Motor neuron (in vitro differentiated cells): ENCODE results near the gene MXD4. TPM values are rescaled to one million over a fixed set of nuclear protein-coding genes. Genes with fewer than 3 reads are reported as not detected.

ENCODE experiments used
- ATAC-seq, 8 experiments: fragments of 200-7000 bp; cut with Tn5 transposase; replicated peaks in 6 of 8; 2 replicates each; pipeline ENCODE4 v1.8.0; 2021; ENCODE audit warnings: mild to moderate bottlenecking in 8 of 8, moderate library complexity in 8 of 8
- H3K27ac ChIP-seq, 2 donors: fragments of 250-450 bp; sonication (Bioruptor Pico); 2 replicates each; pipeline ENCODE4 v1.9.0; 2021; ENCODE audit warnings: antibody characterized with exemption in 2 of 2, mild to moderate bottlenecking in 2 of 2, moderate library complexity in 1 of 2
- H3K4me1 ChIP-seq, 2 donors: fragments of 250-450 bp; sonication (Bioruptor Pico); replicated peaks in 1 of 2; 2 replicates each; pipeline ENCODE4 v1.6.1; 2021; ENCODE audit warnings: antibody characterized with exemption in 2 of 2, mild to moderate bottlenecking in 2 of 2, moderate library complexity in 1 of 2
- H3K4me3 ChIP-seq, 5 donors: fragments of 250-450 bp; sonication (Bioruptor Pico); 2 replicates each; pipeline ENCODE4 v1.9.0; 2021; ENCODE audit warnings: antibody characterized with exemption in 5 of 5, mild to moderate bottlenecking in 5 of 5, moderate library complexity in 4 of 5
- WGBS, 10 experiments: fragments of 450-650 bp; shearing (Covaris generic); methylation state at CpG; one replicate each; pipeline ENCODE4 v1.0.0; 2022; 5-methylcytosine and 5-hydroxymethylcytosine counted together
- in situ Hi-C, 9 experiments: fragments of 400-800 bp; cut with MboI; loops; one replicate each; pipeline ENCODE4 v1.15.0; 2021; ENCODE audit warnings: low sequenced_read_pairs in 9 of 9, low pct_unique_long_range_greater_than_20kb in 2 of 9; ENCODE audit not compliant: unreplicated experiment in 9 of 9
- total RNA-seq, 8 experiments: library from RNA; unstranded; fragments of 300-600 nt; gene quantifications; 2 replicates each; pipeline versions ENCODE4 v1.2.3 to v1.2.4, GENCODE V29; 2022

The MXD4 gene
- total RNA-seq, 8 experiments from 2014 or later: 12.8 to 53.6 (median 36.2) TPM

DNA sequence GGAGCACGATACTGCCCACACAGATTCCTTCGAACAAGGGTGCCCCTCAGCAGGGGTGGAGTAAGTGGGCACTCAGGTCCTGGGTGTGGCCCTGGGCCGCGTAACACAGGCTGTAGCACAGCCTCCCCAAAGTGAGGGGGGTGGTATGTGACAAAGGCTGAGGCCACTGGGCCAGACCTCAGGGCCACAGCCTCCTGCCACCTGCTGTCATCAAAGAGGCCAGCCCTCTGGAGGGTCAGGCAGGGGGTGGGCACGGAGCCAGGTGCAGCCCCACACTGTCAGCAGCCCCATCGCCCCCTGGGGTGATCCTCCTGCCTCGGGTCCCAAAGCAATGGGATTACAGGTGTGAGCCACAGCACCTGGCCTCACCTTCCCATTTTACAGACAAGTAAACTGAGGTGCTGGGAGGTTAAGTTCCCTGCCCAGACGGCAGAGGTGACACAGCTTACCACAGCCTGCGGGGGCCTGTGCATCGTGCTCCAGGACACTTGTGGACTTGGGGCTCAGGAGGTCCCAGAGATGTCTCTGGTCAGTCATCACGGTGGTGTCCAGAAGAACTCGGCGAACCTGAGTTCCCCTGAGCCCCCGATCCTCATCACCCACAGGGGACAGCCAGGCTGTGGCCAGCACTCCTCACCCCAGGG, 27.5 kb upstream of the MXD4 start:
- in situ Hi-C loops: no loop called here
- no peak overlapping the region for H3K4me3 ChIP-seq
- H3K4me1 ChIP-seq: peaks cover 23% of the 10 kb centered on the region in 2 donors
- 80 to 100% (median 88%) methylated on average over 1 to 3 of the region's 14 CpGs; no CpG with 5 or more reads in 4 of the 10 experiments for WGBS, 10 experiments
- no peak for ATAC-seq
- no peak overlapping the region for H3K27ac ChIP-seq

DNA sequence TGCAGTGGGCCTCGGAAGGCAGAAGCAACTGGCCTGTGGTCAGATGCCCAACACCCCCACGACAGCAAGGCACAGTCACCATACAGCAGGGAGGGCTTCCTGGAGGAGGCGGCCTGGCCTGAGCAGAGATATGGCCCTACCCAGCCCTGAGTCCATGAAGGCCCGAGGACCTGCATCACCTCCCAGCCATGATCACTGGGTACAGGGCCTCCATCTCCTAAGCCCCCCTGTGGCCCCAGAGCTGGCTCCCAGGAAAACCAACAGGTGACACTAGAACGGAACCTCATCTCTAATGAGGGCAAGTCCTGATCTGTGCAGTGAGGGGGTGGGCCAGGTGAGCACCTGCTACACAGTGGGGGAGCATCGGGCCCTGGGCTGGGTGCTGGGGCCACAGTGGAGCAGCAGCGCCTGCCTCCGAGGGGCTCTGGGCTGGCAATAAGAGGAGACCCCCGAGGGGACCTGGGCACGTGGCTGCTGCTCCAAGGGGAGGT, 26.2 kb upstream of the MXD4 start:
- Histone ChIP-seq H3K4me3 (no peak overlapping the region), H3K27ac (no peak overlapping the region), H3K4me1 (peaks cover 22 to 23% of the 10 kb centered on the region in 2 donors)
- in situ Hi-C loops: no loop called here
- no peak for ATAC-seq
- WGBS, 10 experiments: 40% methylated on average over 1 of the region's 10 CpGs; no CpG with 5 or more reads in 9 of the 10 experiments

GRCh38 chr4:2287594-2287915, 25.6 kb upstream of the MXD4 start:
- Histone ChIP-seq H3K4me3 (no peak overlapping the region), H3K27ac (no peak overlapping the region), H3K4me1 (peaks cover 16 to 19% of the 10 kb centered on the region in 2 donors)
- WGBS, 10 experiments: no CpG with 5 or more reads among the region's 9 CpGs
- peak in 2 of 8 experiments; percentile 12 to 42 for ATAC-seq
- in situ Hi-C loops: no loop called here

DNA sequence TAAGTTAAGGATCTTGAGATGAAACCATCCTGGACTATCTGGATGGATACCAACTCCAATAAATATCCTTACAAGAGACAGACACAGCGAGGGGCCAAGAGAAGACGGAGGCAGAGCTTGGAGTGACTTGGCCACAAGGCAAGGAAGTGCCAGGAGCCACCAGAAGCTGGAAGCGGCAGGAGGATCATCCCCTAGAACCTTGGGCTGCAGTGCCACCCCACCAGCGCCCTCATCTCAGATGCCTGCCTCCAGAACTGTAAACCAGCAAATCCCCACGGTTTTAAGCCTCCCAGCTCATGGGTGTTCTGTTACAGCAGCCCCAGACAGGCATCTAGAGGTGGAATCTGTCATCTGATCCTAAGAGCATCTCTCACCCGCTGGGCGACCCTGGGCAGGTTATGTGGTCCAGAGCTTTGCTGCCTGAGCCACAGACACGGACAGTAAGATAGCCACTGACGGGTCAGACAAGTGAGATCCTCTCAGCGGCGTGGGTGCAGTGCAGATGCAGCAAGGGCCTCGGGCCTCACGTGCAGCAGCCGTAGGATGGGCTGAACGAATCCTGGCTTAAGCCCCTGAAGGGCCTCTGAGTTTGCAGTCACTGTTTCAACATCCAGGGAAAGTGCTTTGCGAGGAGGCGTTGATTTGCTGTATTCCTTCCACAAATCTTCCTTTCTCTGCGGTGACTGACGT, 25.1 kb upstream of the MXD4 start:
- WGBS, 10 experiments: 0 to 100% (median 60%) methylated on average over 1 to 3 of the region's 19 CpGs; no CpG with 5 or more reads in 3 of the 10 experiments
- peaks cover 11 to 14% of the 10 kb centered on the region in 2 donors for H3K4me1 ChIP-seq
- peak in 3 of 8 experiments; percentile 12 to 29 (median 27) for ATAC-seq
- no peak overlapping the region for H3K27ac ChIP-seq
- H3K4me3 ChIP-seq: no peak overlapping the region
- in situ Hi-C loops: no loop called here

- ATAC-seq: peak in 1 of 8 experiments; percentile 13
- in situ Hi-C loops: no loop called here
- H3K4me3 ChIP-seq: no peak overlapping the region
- H3K27ac ChIP-seq: no peak overlapping the region
- H3K4me1 ChIP-seq: peaks cover 10 to 16% of the 10 kb centered on the region in 2 donors
- 40 to 93% (median 51%) methylated on average over 2 to 12 of the region's 27 CpGs; no CpG with 5 or more reads in 7 of the 10 experiments for WGBS, 10 experiments
Measured at GRCh38 chr4:2285613-2286381, 23.9 kb upstream of the MXD4 start.

DNA sequence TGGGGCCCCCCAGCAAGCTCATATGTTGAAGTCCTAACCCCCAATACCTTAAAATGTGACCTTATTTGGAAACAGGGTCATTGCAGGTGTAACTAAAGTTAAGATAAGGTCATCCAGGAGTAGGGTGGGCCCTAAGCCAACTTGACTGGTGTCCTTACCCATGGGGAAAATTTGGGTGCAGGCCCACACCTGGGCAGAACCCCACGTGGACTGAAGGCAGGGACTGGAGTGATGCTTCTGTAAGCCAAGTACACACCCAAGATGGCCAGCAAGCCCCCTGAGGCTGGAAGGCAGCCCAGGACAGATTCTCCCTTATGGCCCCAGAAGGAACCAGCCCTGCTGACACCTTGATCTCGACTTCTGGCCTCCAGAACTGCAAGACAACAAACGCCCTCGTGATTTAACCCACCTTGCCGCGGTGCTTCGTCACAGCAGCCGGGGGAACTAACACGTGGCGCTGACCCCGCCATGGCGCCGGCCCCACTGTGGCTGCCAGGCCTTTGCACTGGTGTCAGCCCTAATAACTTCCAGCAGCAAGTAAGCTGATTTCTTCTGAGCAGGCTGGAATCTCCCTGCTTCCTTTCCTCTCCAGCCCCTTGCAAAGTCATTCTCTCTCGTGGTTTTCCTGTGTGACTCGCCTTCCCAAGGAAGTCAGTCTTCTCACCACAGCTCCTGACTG, 23.2 kb upstream of the MXD4 start:
- Histone ChIP-seq H3K4me1 (peaks cover 10 to 16% of the 10 kb centered on the region in 2 donors), H3K27ac (no peak overlapping the region), H3K4me3 (no peak overlapping the region)
- no peak for ATAC-seq
- WGBS, 10 experiments: 20 to 95% (median 79%) methylated on average over 1 to 9 of the region's 15 CpGs; no CpG with 5 or more reads in 5 of the 10 experiments
- in situ Hi-C loops: no loop called here

GRCh38 chr4:2284161-2284933, 22.4 kb upstream of the MXD4 start:
- H3K27ac ChIP-seq: no peak overlapping the region
- peaks cover 10 to 16% of the 10 kb centered on the region in 2 donors for H3K4me1 ChIP-seq
- ATAC-seq: no peak
- in situ Hi-C loops: no loop called here
- H3K4me3 ChIP-seq: no peak overlapping the region
- WGBS, 10 experiments: 85 to 100% (median 100%) methylated on average over 1 to 12 of the region's 23 CpGs; no CpG with 5 or more reads in 3 of the 10 experiments

- Histone ChIP-seq H3K4me3 (no peak overlapping the region), H3K4me1 (peaks cover 10 to 16% of the 10 kb centered on the region in 2 donors), H3K27ac (no peak overlapping the region)
- in situ Hi-C loops: no loop called here
- ATAC-seq: no peak
- WGBS, 10 experiments: 80 to 83% methylated on average over 1 to 2 of the region's 3 CpGs; no CpG with 5 or more reads in 8 of the 10 experiments
Measured at GRCh38 chr4:2283199-2283711, 21.3 kb upstream of the MXD4 start.

DNA sequence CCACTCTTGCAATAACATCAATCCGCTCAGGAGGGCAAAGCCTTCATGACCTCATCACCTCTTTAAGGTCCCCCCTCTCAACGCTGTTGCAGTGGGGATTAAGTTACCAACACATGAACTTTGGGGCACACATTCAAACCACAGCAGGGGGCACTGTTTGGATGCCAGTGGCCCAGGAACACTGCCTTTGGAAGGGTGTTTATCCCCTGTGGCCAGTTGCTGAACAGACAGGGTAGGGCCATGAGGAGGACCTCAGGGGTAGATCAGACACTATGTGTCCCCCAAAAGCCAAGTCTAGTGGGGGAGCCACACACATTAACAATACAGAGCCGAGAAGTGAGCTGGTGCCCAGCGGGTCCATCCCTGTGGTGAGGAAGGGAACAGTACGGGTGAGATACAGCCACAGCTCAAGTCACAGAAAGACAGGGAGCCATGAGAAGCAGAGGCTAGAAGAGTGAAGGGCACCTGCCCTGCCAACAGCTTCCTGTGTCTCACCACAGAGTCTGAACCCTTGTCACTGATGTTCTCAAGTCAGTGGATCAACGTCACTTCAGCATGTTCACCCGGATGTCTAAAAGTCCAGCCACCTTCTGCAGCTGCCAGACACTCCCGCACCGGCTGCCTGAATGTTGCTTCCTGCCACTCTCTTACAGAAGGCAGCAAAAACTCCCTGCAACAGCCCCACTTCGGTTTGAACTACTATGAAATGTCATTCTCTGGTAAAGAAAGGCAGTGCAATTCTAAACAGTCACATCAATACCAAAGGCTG, 19.9 kb upstream of the MXD4 start:
- Histone ChIP-seq H3K27ac (no peak overlapping the region), H3K4me3 (no peak overlapping the region), H3K4me1 (peaks cover 5 to 10% of the 10 kb centered on the region in 2 donors)
- peak in 2 of 8 experiments; percentile 29 to 60 for ATAC-seq
- WGBS, 10 experiments: 20 to 100% (median 72%) methylated on average over 1 to 7 of the region's 10 CpGs; no CpG with 5 or more reads in 1 of the 10 experiments
- in situ Hi-C loops: no loop called here

DNA sequence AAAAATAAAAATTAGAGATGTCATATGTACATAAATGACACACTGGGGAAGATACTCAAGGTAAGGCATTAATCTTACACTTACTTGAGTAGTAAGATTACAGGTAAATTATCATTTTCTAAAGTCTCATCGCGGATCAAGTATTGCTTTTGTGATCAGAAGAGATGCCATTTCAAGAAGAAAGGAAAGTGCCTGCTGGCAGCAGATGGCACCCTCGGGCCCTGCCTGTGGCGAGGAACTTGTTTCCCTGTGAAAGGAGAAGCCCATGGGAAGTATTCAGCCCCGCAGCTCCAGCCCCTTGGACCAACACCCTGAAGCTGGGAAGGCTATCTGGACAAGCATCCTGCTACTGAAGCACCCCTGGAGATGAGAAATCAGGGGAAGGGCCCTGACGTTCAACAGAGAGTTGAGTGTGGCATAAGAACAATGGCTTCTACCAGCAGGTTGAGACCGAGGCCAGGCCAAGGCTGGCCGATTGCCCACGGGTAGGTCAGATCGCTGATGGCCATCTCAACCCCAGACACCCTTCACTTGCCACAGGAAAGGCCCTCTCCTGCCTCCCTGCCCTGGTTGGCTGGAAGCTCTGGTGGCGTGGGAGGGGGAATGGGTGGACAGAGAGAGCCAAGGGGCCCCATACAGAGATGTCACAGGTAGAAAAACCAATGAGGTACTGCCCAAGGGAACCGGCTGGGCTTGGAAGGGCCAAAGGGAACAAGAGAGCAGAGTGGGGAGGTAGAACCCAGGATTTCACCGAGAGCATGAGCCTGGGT, 18.8 kb upstream of the MXD4 start:
- 54 to 100% (median 84%) methylated on average over 2 to 9 of the region's 13 CpGs; no CpG with 5 or more reads in 2 of the 10 experiments for WGBS, 10 experiments
- H3K4me1 ChIP-seq: peaks cover 0 to 2% of the 10 kb centered on the region in 2 donors
- no peak for ATAC-seq
- in situ Hi-C loops: no loop called here
- no peak overlapping the region for H3K4me3 ChIP-seq
- H3K27ac ChIP-seq: no peak overlapping the region

DNA sequence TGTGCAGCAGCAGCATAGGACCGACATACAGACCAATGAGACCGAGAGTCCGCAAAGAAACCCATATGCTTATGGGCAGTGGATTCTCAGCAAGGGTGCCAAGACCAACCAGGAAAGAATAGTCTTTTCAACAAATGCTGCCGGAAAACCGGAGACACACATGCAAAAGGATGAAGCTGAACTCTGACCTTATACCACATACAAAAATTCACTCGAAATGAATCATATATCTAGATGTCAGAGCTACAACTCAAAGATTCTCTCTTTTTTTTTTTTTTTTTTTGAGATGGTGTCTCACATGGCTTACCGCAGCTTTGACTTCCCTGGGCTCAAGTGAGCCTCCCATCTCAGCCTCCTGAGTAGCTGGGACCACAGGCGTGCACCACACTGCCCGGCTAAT, 16.0 kb upstream of the MXD4 start:
- WGBS, 10 experiments: 76 to 100% (median 92%) methylated on average over 3 to 9 of the region's 9 CpGs; no CpG with 5 or more reads in 1 of the 10 experiments
- no peak overlapping the region for H3K27ac ChIP-seq
- in situ Hi-C loops: no loop called here

More for the DNA sequence above, 16.0 kb upstream of the MXD4 start:
- Histone ChIP-seq H3K4me3 (no peak overlapping the region), H3K4me1 (peaks cover 0 to 2% of the 10 kb centered on the region in 2 donors)
- ATAC-seq: no peak
